ENCODE data around the gene KRTAP3-2. TPM values are rescaled to one million over a fixed set of nuclear protein-coding genes. Genes with fewer than 3 reads are reported as not detected.
"Not testable (repeated sequence)": the region's sequence is repeated elsewhere in the genome, so short reads cannot be mapped to it uniquely, and the experiment has no call there.

The KRTAP3-2 gene
- total RNA-seq, 1 experiment from 2014 or later = not detected

GRCh38 chr17:41042953-41043352 is 43.2 kb upstream of the KRTAP3-2 start:
- Histone ChIP-seq H3K4me3 (no peak overlapping the region), H3K4me1 (replicated peaks; ENCODE audit: insufficient read depth) (peaks cover 8% of the 10 kb centered on the region), H3K9me3 (ENCODE audit: insufficient read depth, low read depth) (peaks cover 11% of the 10 kb centered on the region), H4K20me1 (ENCODE audit: insufficient read depth) (no peaks in the 10 kb centered on the region), H3K27ac (no peak overlapping the region), H2AFZ (no peak overlapping the region), H3F3A (ENCODE audit: insufficient read depth, low read depth) (peaks cover 7% of the 10 kb centered on the region), H3K27me3 (ENCODE audit: insufficient read depth, low read depth) (no peaks in the 10 kb centered on the region), H3K4me2 (no peak overlapping the region), H3K36me3 (ENCODE audit: low read depth) (no peaks in the 10 kb centered on the region; the same call in 1 of the 2 replicates), H3K79me2 (ENCODE audit: low read depth) (no peaks in the 10 kb centered on the region), H3K9me2 (ENCODE audit: insufficient read depth) (no peaks in the 10 kb centered on the region)
- intact Hi-C loops (cut with micrococcal nuclease; ENCODE audit: unreplicated experiment) = no loop called here
- CTCF ChIA-PET = interaction anchor here (0.6 kb wide), 1 partner anchor 252 kb away, joined by 5 read pairs; no protein-coding TSS in a partner anchor
- no peak for TF ChIP-seq EZH2 (IDR thresholded peaks at IDR 0.05; ENCODE audit: low read depth)
- TF ChIP-seq CTCF (conservative IDR thresholded peaks at IDR 0.05) = no peak
- POLR2A ChIA-PET (ENCODE audit: unreplicated experiment) = no interaction called here
- BruUV-seq (replicated peaks) = no TSS peak
- DNase-seq = no peak

DNA sequence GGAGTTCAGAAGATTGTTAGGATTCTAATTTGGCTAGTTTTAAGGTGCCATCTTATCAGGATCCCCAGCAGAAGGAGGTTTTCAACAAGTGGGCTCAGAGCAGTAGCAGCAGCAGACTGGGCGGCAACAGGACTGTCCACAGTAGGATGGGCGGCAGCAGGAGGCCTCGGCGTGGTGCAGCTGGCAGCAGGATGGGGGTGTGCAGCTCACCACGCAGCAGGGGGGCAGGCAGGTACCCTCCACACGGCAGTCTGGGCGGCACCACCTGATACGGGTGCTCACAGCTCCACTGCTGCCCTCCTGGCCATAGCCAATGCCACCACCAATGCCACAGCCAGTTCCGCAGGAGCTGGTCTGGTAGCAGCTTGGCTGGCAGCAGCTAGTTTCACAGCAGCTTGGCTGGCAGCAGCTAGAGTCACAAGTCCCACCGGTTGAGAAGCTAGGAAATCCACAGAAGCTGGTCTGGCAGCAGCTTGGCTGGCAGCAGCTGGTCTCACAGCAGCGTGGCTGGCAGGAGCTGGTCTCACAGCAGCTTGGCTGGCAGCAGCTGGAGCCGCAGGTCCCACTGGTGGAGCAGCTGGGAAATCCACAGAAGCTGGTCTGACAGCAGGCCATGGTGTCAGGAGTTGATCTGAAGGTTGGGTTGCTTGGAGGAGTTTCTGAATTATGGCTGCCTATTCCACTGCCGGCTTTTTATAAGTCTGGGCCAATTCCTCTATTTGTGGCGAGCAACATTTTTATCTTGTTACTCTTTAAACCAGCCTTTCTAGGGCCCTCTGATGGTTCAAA is 41.3 kb upstream of the KRTAP3-2 start, which contains the start of gene KRTAP1-1:
Gene KRTAP1-1 (minus strand): TSS at position 668 of the 789 bp plus-strand sequence. CDS start 53 bp downstream, at position 615.
- DNase-seq; H3K4me2 ChIP-seq; H3F3A ChIP-seq (ENCODE audit: insufficient read depth, low read depth); H3K27ac ChIP-seq; CTCF ChIA-PET; H3K9me2 ChIP-seq (ENCODE audit: insufficient read depth); H3K4me3 ChIP-seq; intact Hi-C loops (cut with micrococcal nuclease; ENCODE audit: unreplicated experiment); BruUV-seq (replicated peaks); H2AFZ ChIP-seq; H3K36me3 ChIP-seq (ENCODE audit: low read depth); H3K27me3 ChIP-seq (ENCODE audit: insufficient read depth, low read depth); POLR2A ChIA-PET (ENCODE audit: unreplicated experiment); H3K4me1 ChIP-seq (replicated peaks; ENCODE audit: insufficient read depth); H4K20me1 ChIP-seq (ENCODE audit: insufficient read depth); H3K79me2 ChIP-seq (ENCODE audit: low read depth): not testable (repeated sequence)
- peaks cover 11% of the 10 kb centered on the region for H3K9me3 ChIP-seq (ENCODE audit: insufficient read depth, low read depth)

GRCh38 chr17:41037853-41038350 is 38.2 kb upstream of the KRTAP3-2 start:
- peaks cover 7% of the 10 kb centered on the region for H3K9me3 ChIP-seq (ENCODE audit: insufficient read depth, low read depth)
- no peaks in the 10 kb centered on the region for H3K9me2 ChIP-seq (ENCODE audit: insufficient read depth)
- H3K27ac ChIP-seq = no peak overlapping the region
- no peaks in the 10 kb centered on the region; the same call in 1 of the 2 replicates for H3K36me3 ChIP-seq (ENCODE audit: low read depth)
- no peaks in the 10 kb centered on the region for H4K20me1 ChIP-seq (ENCODE audit: insufficient read depth)
- DNase-seq = no peak
- no peaks in the 10 kb centered on the region for H3K79me2 ChIP-seq (ENCODE audit: low read depth)
- no peak overlapping the region for H3K4me2 ChIP-seq
- TF ChIP-seq CTCF (conservative IDR thresholded peaks at IDR 0.05) (no peak), EZH2 (IDR thresholded peaks at IDR 0.05; ENCODE audit: low read depth) (no peak)
- ChIA-PET POLR2A (ENCODE audit: unreplicated experiment) (no interaction called here), CTCF (no interaction called here)
- peaks cover 6% of the 10 kb centered on the region; the same call in 1 of the 2 replicates for H3K4me1 ChIP-seq (replicated peaks; ENCODE audit: insufficient read depth)
- no TSS peak for BruUV-seq (replicated peaks)
- no peak overlapping the region for H2AFZ ChIP-seq
- no peaks in the 10 kb centered on the region for H3F3A ChIP-seq (ENCODE audit: insufficient read depth, low read depth)
- intact Hi-C loops (cut with micrococcal nuclease; ENCODE audit: unreplicated experiment) = no loop called here
- H3K4me3 ChIP-seq = no peak overlapping the region
- no peaks in the 10 kb centered on the region for H3K27me3 ChIP-seq (ENCODE audit: insufficient read depth, low read depth)

GRCh38 chr17:41034346-41034935 is 34.7 kb upstream of the KRTAP3-2 start, which contains the start of gene KRTAP1-3:
TSS of gene KRTAP1-3 (minus strand) at chr17:41034874. CDS start at chr17:41034821, 53 bp downstream.
- DNase-seq; H3K27ac ChIP-seq; H3K4me3 ChIP-seq; intact Hi-C loops (cut with micrococcal nuclease; ENCODE audit: unreplicated experiment); H3K36me3 ChIP-seq (ENCODE audit: low read depth); H3F3A ChIP-seq (ENCODE audit: insufficient read depth, low read depth); H3K9me2 ChIP-seq (ENCODE audit: insufficient read depth); H3K4me1 ChIP-seq (replicated peaks; ENCODE audit: insufficient read depth); H3K4me2 ChIP-seq; H3K79me2 ChIP-seq (ENCODE audit: low read depth); BruUV-seq (replicated peaks); H3K27me3 ChIP-seq (ENCODE audit: insufficient read depth, low read depth); CTCF ChIA-PET; POLR2A ChIA-PET (ENCODE audit: unreplicated experiment); H3K9me3 ChIP-seq (ENCODE audit: insufficient read depth, low read depth); H4K20me1 ChIP-seq (ENCODE audit: insufficient read depth): not testable (repeated sequence)
- H2AFZ ChIP-seq = peak within 1 kb of the TSS; percentile 49; the same call in 1 of the 2 replicates
